Heart left ventricle (tissue), 16 donors: Measurements from ENCODE around the gene COLEC12. TPM values are rescaled to one million over a fixed set of nuclear protein-coding genes. Genes with fewer than 3 reads are reported as not detected.

Experiments
- ATAC-seq, 4 donors: fragments of 200-7000 bp; cut with Tn5 transposase; one replicate each; pipeline ENCODE4 v1.9.1; 2020 to 2022; ENCODE audit warnings: moderate library complexity in 4 of 4, mild to moderate bottlenecking in 3 of 4, moderate number of reproducible peaks in 1 of 4
- DNase-seq, 5 donors: peaks; one replicate each; pipeline ENCODE4 v3.0.0-alpha.2; 2020
- H3K27ac ChIP-seq, 12 donors: fragments of 200-600 bp; sonication (generic) in 4 of 12; one replicate each; pipeline versions ENCODE4 v1.5.0 to v1.8.0; 2016 to 2022; ENCODE audit warnings: mild to moderate bottlenecking in 2 of 12
- H3K27me3 ChIP-seq, 9 donors: fragments of 200-600 bp; sonication (generic) in 2 of 9; one replicate each; pipeline versions ENCODE4 v1.5.1 to v1.8.0; 2016 to 2022; ENCODE audit warnings: mild to moderate bottlenecking in 3 of 9
- H3K36me3 ChIP-seq, 9 donors: fragments of 200-600 bp; sonication (generic) in 2 of 9; one replicate each; pipeline versions ENCODE4 v1.5.0 to v1.8.0; 2018 to 2022; ENCODE audit warnings: mild to moderate bottlenecking in 2 of 9
- H3K4me1 ChIP-seq, 12 donors: fragments of 200-600 bp; sonication (generic) in 4 of 12; one replicate each; pipeline versions ENCODE4 v1.5.0 to v1.8.0; 2016 to 2022; ENCODE audit warnings: mild to moderate bottlenecking in 3 of 12
- H3K4me3 ChIP-seq, 12 donors: fragments of 200-600 bp; sonication (generic) in 4 of 12; one replicate each; pipeline versions ENCODE4 v1.5.0 to v1.8.0; 2017 to 2022; ENCODE audit warnings: mild to moderate bottlenecking in 9 of 12, moderate library complexity in 4 of 12
- H3K9me3 ChIP-seq, 12 donors: fragments of 200-600 bp; sonication (generic) in 4 of 12; one replicate each; pipeline versions ENCODE4 v1.5.0 to v1.8.0; 2016 to 2022; ENCODE audit warnings: mild to moderate bottlenecking in 1 of 12
- POLR2A ChIP-seq, 2 donors: fragments of 450-650 bp; IDR thresholded peaks; one replicate each; pipeline ENCODE4 v1.6.1; 2017; ENCODE audit warnings: antibody characterized with exemption in 2 of 2, mild to moderate bottlenecking in 2 of 2, moderate library complexity in 2 of 2
- WGBS, 4 donors: extraction: QIAGEN DNeasy Blood & Tissue Kit in 2 of 4; methylation state at CpG; one replicate each; pipeline versions ENCODE4 v1.1.5 to v1.1.7; 2013 to 2018; 5-methylcytosine and 5-hydroxymethylcytosine counted together
- intact Hi-C, 10 donors: fragments of 100-400 bp; cut with DNase I; formaldehyde crosslinking; loops; one replicate each; pipeline versions ENCODE4 v1.11.1 to v1.14.2; 2022
- polyA plus RNA-seq, 2 donors: library from polyadenylated mRNA; stranded (reverse); fragments of 200-250 nt; gene quantifications; one replicate each; pipeline ENCODE4 v1.2.3, GENCODE V29; 2013
- total RNA-seq, 9 donors: library from RNA; depleted of rRNA in 2 of 9; stranded (reverse); fragments of >200 nt in 2 of 9; fragmentation: NEBNext Ultra II Directional in 3 of 9; extraction: Animal tissue kit (Norgen Biotek cat#: 25700) in 3 of 9; gene quantifications; one replicate each; pipeline versions ENCODE4 v1.1.0 to v1.2.4, GENCODE V29; 2016 to 2023
- TF ChIP-seq, protein P1 (sequence below), 12 donors: fragments of 200-600 bp; sonication (generic) in 4 of 12; IDR thresholded peaks; one replicate each; pipeline versions ENCODE4 v1.5.0 to v1.8.0; 2018 to 2022; ENCODE audit warnings: antibody characterized with exemption in 12 of 12, mild to moderate bottlenecking in 5 of 12
- donor health status: ischemic (EF 13 %, LVEDD 7.1; RV severe dilation, severe dysfunction).
- donor health status: healthy with polysubstance abuse.
- donor health status: DM: no; HTN: yes; CAD: no.
- donor health status: DM: no; HTN: no; CAD: no.
- donor health status: ischemic (EF 25% LVEDD 6.9; RV normal size, moderate dysfunction).
- donor health status: ischemic (EF 25% LVEDD 5.7; RV mildly dilated, moderate dysfunction).
- donor health status: healthy.
- donor health status: DM: yes; HTN: yes; CAD: no.
- donor health status: ischemic (EF 35%, LVEDD 5.7; RV mildly dilated, moderate dysfunction).
- donor health status: nonischemic (EF 11% LVEDD 7.7; RV severe dilation, severe dysfunction).
- donor health status: DM: yes; HTN: yes; CAD: no.
- donor health status: PGD.
- donor health status: ischemic (EF 29% LVEDD 5.4; RV normal size, mild dysfunction).
- donor health status: nonischemic (EF 23%, LVEDD 6.1; RV moderate dilation, normal function).

The COLEC12 gene
- total and polyA plus RNA-seq, 11 donors, result 2.2 to 35.9 (median 7.9) TPM

DNA sequence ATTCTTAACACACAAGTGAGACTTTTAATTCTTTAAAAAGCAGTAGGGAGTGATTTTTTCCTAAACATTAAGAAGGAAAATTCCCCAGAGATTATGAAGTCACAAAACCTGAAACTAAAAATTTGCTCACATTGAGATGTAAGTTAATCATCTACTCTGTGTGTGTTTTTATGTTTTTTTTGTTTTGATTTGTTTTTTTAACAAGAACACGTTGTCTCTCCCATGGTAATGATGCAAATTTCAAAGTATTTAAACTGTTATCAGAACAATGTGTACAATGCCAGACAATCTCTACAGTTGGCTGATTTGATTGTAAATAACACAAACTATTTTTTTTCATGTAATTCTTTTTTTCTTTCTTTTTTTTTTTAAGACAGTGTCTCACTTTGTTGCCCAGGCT, 71.5 kb downstream of the COLEC12 start:
- H3K4me1 ChIP-seq, result peaks cover 0 to 31% (median 12%) of the 10 kb centered on the region in 12 donors
- no peaks in the 10 kb centered on the region for H3K27me3 ChIP-seq
- intact Hi-C loops, result no loop called here
- H3K36me3 ChIP-seq, result no peaks in the 10 kb centered on the region
- DNase-seq, result no peak
- H3K4me3 ChIP-seq, result no peak overlapping the region
- TF ChIP-seq POLR2A (IDR thresholded peaks at IDR 0.05), result no peak
- TF ChIP-seq, protein P1, sequence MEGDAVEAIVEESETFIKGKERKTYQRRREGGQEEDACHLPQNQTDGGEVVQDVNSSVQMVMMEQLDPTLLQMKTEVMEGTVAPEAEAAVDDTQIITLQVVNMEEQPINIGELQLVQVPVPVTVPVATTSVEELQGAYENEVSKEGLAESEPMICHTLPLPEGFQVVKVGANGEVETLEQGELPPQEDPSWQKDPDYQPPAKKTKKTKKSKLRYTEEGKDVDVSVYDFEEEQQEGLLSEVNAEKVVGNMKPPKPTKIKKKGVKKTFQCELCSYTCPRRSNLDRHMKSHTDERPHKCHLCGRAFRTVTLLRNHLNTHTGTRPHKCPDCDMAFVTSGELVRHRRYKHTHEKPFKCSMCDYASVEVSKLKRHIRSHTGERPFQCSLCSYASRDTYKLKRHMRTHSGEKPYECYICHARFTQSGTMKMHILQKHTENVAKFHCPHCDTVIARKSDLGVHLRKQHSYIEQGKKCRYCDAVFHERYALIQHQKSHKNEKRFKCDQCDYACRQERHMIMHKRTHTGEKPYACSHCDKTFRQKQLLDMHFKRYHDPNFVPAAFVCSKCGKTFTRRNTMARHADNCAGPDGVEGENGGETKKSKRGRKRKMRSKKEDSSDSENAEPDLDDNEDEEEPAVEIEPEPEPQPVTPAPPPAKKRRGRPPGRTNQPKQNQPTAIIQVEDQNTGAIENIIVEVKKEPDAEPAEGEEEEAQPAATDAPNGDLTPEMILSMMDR (IDR thresholded peaks at IDR 0.05), result no peak
- H3K9me3 ChIP-seq, result no peaks in the 10 kb centered on the region
- WGBS, 4 donors, result 23 to 76% (median 49%) methylated on average over 1 of the region's 1 CpG
- ATAC-seq, result no peak
- H3K27ac ChIP-seq, result no peak overlapping the region

DNA sequence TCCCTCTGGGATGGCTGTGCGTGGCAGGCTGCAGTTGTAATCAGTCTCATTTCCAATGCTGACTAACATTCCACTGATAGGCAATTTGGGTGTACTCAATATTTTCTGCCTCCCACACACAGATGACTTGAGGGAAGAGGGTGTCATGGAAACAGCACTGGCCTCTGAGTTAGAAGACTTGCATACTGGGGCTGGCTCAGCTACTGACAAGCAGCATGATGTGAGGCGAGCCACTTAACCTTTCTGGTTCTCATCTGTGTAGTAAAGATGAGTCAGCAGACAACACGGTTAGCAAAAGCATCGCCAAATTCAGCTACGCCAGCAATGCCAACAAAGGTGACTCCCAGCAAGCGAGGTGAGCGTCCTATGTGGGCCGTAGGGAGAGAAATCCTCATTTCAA, 73.5 kb downstream of the COLEC12 start:
- DNase-seq (peak in 1 of 5 donors; percentile 20), ATAC-seq (peak; percentile 42 to 76 (median 68))
- intact Hi-C loops, result no loop called here
- no peak overlapping the region for H3K27ac ChIP-seq
- H3K4me1 ChIP-seq, result peaks cover 0 to 22% (median 12%) of the 10 kb centered on the region in 12 donors
- no peaks in the 10 kb centered on the region for H3K36me3 ChIP-seq
- 81 to 91% (median 87%) methylated on average over 8 of the region's 8 CpGs for WGBS, 4 donors
- TF ChIP-seq, protein P1 (IDR thresholded peaks at IDR 0.05), result no peak
- TF ChIP-seq POLR2A (IDR thresholded peaks at IDR 0.05), result no peak
- H3K27me3 ChIP-seq, result no peaks in the 10 kb centered on the region
- H3K9me3 ChIP-seq, result no peaks in the 10 kb centered on the region
- H3K4me3 ChIP-seq, result no peak overlapping the region

DNA sequence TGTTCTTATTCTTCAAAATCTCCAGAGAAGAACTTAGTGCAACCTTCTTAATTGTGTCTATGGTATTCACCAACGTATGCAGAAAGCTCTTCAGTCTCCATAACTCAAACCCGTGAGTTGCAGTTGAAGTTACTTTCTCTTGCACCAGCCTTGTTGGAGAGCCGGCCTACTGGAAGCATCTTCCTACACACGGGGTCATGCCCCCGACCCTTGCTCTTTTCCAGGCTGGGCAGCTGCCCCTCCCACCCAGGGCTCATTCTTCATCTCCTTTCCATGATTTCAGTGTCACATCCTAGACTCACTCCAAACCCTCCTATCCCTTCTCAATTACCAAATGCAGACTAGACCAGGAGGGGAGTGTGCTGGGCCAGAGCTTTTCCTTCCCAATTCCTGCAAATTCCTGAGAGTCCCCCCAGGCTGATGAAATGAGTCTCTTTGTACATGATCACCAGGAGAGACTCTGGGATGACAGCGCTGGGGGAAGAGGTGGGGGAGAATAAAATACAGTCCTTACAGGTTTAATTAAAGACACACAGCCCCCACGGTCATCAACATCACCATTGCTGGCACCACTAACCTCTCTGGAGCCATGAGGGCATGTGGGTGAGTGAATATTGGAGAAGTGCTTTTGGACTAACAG, 75.3 kb downstream of the COLEC12 start:
- Histone ChIP-seq H3K27me3 (no peaks in the 10 kb centered on the region), H3K9me3 (no peaks in the 10 kb centered on the region), H3K27ac (peak overlapping the region in 4 of 12 donors; percentile 25 to 44 (median 38)), H3K4me1 (peaks cover 0 to 28% (median 12%) of the 10 kb centered on the region in 12 donors), H3K4me3 (no peak overlapping the region), H3K36me3 (no peaks in the 10 kb centered on the region)
- ATAC-seq (no peak), DNase-seq (no peak)
- intact Hi-C loops, result no loop called here
- 72 to 81% (median 74%) methylated on average over 7 of the region's 7 CpGs for WGBS, 4 donors
- no peak for TF ChIP-seq POLR2A (IDR thresholded peaks at IDR 0.05)
- TF ChIP-seq, protein P1 (IDR thresholded peaks at IDR 0.05), result no peak

DNA sequence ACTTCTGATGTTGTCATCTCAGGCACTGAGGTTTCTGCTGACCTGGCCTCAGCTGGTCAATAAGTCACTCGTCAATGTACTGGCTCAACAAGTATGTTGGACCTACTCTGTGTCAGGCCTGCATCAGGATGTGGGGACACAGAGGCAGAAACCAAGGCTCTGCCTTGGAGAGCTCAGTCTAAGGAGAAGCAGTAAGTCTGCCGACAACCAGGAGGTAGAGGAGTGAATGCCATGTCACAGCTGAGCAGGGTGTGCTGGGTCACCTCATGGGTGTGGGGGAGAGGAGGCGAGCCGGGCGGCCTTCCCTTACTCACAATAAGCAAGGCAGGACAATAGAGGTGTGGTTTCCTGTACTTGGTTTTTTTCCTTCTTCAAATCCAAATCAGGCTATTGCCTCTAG, 75.8 kb downstream of the COLEC12 start:
- peak in 3 of 4 donors; percentile 49 to 74 (median 67) for ATAC-seq
- TF ChIP-seq, protein P1 (IDR thresholded peaks at IDR 0.05), result no peak
- no peak for TF ChIP-seq POLR2A (IDR thresholded peaks at IDR 0.05)
- WGBS, 4 donors, result 54 to 72% (median 62%) methylated on average over 5 of the region's 5 CpGs
- no peak for DNase-seq
- Histone ChIP-seq H3K36me3 (no peaks in the 10 kb centered on the region), H3K27me3 (no peaks in the 10 kb centered on the region), H3K4me1 (peaks cover 0 to 28% (median 12%) of the 10 kb centered on the region in 12 donors), H3K9me3 (no peaks in the 10 kb centered on the region), H3K27ac (peak overlapping the region in 4 of 12 donors; percentile 42 to 61 (median 44)), H3K4me3 (no peak overlapping the region)
- intact Hi-C loops, result no loop called here
